ENCODE results near the gene TMEM176A. TPM values are rescaled to one million over a fixed set of nuclear protein-coding genes. Genes with fewer than 3 reads are reported as not detected.

TMEM176A gene
- total RNA-seq, 1 donor from 2014 or later = not detected

DNA sequence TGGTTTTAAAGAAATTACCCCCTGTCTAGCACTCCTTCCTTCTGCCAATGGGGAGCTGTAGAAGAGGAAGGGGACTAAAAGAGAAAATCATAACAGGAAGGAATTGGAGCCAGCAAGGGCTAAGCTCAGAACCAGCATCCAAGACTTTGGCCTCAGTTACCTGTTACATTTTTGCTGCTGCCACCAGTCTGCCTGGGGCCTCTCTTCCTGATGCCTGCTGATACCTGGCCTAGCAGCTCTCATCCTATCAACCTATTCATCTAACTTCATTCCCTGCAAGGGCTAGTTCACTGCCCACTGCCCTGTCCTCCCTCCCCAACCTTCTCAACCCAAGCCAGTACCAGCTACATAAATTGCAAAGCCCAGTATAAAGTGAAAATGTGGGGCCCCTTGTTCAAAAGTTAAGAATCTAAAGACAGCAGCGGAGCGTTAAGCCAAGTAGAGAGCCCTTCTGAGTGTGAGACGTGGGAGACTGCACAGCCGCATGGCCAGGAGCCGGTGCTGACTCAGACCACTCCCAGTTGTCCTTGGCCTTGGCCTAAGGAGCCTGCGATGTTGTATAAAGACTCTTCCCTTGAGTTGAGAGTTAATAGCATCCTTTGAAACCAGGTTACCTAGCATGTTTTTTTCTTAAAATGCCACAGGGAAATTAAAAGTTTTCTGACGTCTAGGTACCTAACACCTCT lies 38.5 kb downstream of the TMEM176A start:
- Histone ChIP-seq H3K4me2 (ENCODE audit: low read length) (no peak overlapping the region), H3K36me3 (ENCODE audit: insufficient read depth, low read length) (no peaks in the 10 kb centered on the region), H3K4me1 (ENCODE audit: insufficient read depth, low read length) (no peaks in the 10 kb centered on the region), H2AFZ (ENCODE audit: low read depth, low read length) (no peak overlapping the region), H4K20me1 (ENCODE audit: insufficient read depth, low read length) (no peaks in the 10 kb centered on the region), H3K27me3 (ENCODE audit: insufficient read depth, low read length) (no peaks in the 10 kb centered on the region), H3K4me3 (ENCODE audit: insufficient read depth, low read depth, low read length) (no peak overlapping the region), H3K9ac (ENCODE audit: low read length) (no peak overlapping the region), H3K79me2 (ENCODE audit: insufficient read depth, low read length) (no peaks in the 10 kb centered on the region), H3K9me3 (ENCODE audit: insufficient read depth, low read depth, low read length) (peaks cover 4% of the 10 kb centered on the region), H3K27ac (ENCODE audit: low read depth, low read length) (no peak overlapping the region)
- Mint-ChIP-seq H3K4me1 (ENCODE audit: low read depth, unreplicated experiment) (peaks cover 4% of the 10 kb centered on the region), H3K27ac (ENCODE audit: unreplicated experiment) (no peak overlapping the region), H3K4me3 (ENCODE audit: unreplicated experiment) (no peak overlapping the region), H3K9me3 (ENCODE audit: unreplicated experiment) (no peaks in the 10 kb centered on the region), H3K36me3 (ENCODE audit: low read depth, unreplicated experiment) (no peaks in the 10 kb centered on the region), H3K27me3 (ENCODE audit: low read depth, unreplicated experiment) (peaks cover 6% of the 10 kb centered on the region)
- FAIRE-seq (no peak), DNase-seq (ENCODE audit: low read depth) (no peak)
- no peak for TF ChIP-seq EZH2 (IDR thresholded peaks at IDR 0.05; ENCODE audit: insufficient read depth, low read length)

DNA sequence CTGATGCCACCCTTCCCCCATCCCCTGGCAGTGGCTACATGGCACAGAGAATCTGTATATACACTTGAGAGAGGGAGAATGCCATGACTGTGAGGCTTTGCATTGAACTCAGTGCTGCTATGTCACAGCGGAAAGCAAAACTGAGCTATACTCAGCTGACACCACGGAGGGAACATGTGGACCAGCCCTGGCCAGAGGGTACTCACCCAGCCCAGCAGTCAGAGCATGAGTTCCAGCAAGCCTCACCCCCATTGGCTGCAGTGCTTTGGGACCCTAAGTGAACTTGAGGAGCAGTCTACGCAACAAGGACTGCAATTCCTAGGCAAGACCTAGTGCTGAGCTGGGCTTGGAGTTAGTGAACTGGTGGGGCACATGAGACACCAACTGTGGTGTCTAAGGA lies 41.4 kb downstream of the TMEM176A start:
- H3K36me3 Mint-ChIP-seq (ENCODE audit: low read depth, unreplicated experiment) = no peaks in the 10 kb centered on the region
- Histone ChIP-seq H3K27ac (ENCODE audit: low read depth, low read length) (no peak overlapping the region), H3K9me3 (ENCODE audit: insufficient read depth, low read depth, low read length) (no peaks in the 10 kb centered on the region), H3K4me1 (ENCODE audit: insufficient read depth, low read length) (no peaks in the 10 kb centered on the region), H3K36me3 (ENCODE audit: insufficient read depth, low read length) (no peaks in the 10 kb centered on the region), H3K4me2 (ENCODE audit: low read length) (no peak overlapping the region), H3K4me3 (ENCODE audit: insufficient read depth, low read depth, low read length) (no peak overlapping the region), H3K9ac (ENCODE audit: low read length) (no peak overlapping the region), H2AFZ (ENCODE audit: low read depth, low read length) (no peak overlapping the region), H4K20me1 (ENCODE audit: insufficient read depth, low read length) (no peaks in the 10 kb centered on the region), H3K27me3 (ENCODE audit: insufficient read depth, low read length) (no peaks in the 10 kb centered on the region), H3K79me2 (ENCODE audit: insufficient read depth, low read length) (no peaks in the 10 kb centered on the region)
- H3K9me3 Mint-ChIP-seq (ENCODE audit: unreplicated experiment) = no peaks in the 10 kb centered on the region
- peaks cover 6% of the 10 kb centered on the region for H3K27me3 Mint-ChIP-seq (ENCODE audit: low read depth, unreplicated experiment)
- H3K4me3 Mint-ChIP-seq (ENCODE audit: unreplicated experiment) = no peak overlapping the region
- TF ChIP-seq, protein P1, sequence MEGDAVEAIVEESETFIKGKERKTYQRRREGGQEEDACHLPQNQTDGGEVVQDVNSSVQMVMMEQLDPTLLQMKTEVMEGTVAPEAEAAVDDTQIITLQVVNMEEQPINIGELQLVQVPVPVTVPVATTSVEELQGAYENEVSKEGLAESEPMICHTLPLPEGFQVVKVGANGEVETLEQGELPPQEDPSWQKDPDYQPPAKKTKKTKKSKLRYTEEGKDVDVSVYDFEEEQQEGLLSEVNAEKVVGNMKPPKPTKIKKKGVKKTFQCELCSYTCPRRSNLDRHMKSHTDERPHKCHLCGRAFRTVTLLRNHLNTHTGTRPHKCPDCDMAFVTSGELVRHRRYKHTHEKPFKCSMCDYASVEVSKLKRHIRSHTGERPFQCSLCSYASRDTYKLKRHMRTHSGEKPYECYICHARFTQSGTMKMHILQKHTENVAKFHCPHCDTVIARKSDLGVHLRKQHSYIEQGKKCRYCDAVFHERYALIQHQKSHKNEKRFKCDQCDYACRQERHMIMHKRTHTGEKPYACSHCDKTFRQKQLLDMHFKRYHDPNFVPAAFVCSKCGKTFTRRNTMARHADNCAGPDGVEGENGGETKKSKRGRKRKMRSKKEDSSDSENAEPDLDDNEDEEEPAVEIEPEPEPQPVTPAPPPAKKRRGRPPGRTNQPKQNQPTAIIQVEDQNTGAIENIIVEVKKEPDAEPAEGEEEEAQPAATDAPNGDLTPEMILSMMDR (IDR thresholded peaks at IDR 0.05; ENCODE audit: insufficient read depth, low read depth, low read length) = no peak
- no peak for TF ChIP-seq EZH2 (IDR thresholded peaks at IDR 0.05; ENCODE audit: insufficient read depth, low read length)
- H3K4me1 Mint-ChIP-seq (ENCODE audit: low read depth, unreplicated experiment) = peaks cover 21% of the 10 kb centered on the region
- no peak overlapping the region for H3K27ac Mint-ChIP-seq (ENCODE audit: unreplicated experiment)
- DNase-seq (ENCODE audit: low read depth) (no peak), FAIRE-seq (no peak)

DNA sequence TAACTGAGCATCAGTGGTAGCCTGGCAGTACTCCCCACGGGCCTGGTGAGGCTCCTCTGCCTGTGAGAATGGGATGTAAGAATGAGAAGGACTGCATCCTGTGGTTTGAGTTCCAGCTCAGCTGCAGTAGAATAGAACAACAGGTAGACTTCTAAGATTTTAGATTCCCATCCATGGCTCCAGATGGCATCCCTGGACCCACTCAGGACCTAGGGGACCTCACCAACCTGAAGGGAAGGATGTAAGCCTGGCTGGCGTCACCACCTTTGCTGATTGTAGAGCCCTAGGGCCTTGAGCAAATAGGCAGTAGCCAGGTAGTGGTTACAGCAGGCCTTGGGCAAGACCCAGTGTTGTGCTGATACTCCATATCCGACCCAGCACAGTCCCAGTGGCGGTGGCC lies 42.1 kb downstream of the TMEM176A start:
- Histone ChIP-seq H3K27ac (ENCODE audit: low read depth, low read length) (no peak overlapping the region), H3K9me3 (ENCODE audit: insufficient read depth, low read depth, low read length) (no peaks in the 10 kb centered on the region), H3K4me3 (ENCODE audit: insufficient read depth, low read depth, low read length) (no peak overlapping the region), H3K79me2 (ENCODE audit: insufficient read depth, low read length) (no peaks in the 10 kb centered on the region), H4K20me1 (ENCODE audit: insufficient read depth, low read length) (no peaks in the 10 kb centered on the region), H3K9ac (ENCODE audit: low read length) (no peak overlapping the region), H2AFZ (ENCODE audit: low read depth, low read length) (no peak overlapping the region), H3K4me1 (ENCODE audit: insufficient read depth, low read length) (no peaks in the 10 kb centered on the region), H3K27me3 (ENCODE audit: insufficient read depth, low read length) (no peaks in the 10 kb centered on the region), H3K4me2 (ENCODE audit: low read length) (no peak overlapping the region), H3K36me3 (ENCODE audit: insufficient read depth, low read length) (no peaks in the 10 kb centered on the region)
- H3K4me1 Mint-ChIP-seq (ENCODE audit: low read depth, unreplicated experiment) = peaks cover 21% of the 10 kb centered on the region
- peaks cover 11% of the 10 kb centered on the region for H3K27me3 Mint-ChIP-seq (ENCODE audit: low read depth, unreplicated experiment)
- H3K4me3 Mint-ChIP-seq (ENCODE audit: unreplicated experiment) = no peak overlapping the region
- no peaks in the 10 kb centered on the region for H3K9me3 Mint-ChIP-seq (ENCODE audit: unreplicated experiment)
- DNase-seq (ENCODE audit: low read depth) = no peak
- TF ChIP-seq, protein P1 (IDR thresholded peaks at IDR 0.05; ENCODE audit: insufficient read depth, low read depth, low read length) = no peak
- TF ChIP-seq EZH2 (IDR thresholded peaks at IDR 0.05; ENCODE audit: insufficient read depth, low read length) = no peak
- H3K36me3 Mint-ChIP-seq (ENCODE audit: low read depth, unreplicated experiment) = no peaks in the 10 kb centered on the region
- no peak for FAIRE-seq
- H3K27ac Mint-ChIP-seq (ENCODE audit: unreplicated experiment) = no peak overlapping the region

Measured in astrocyte (in vitro differentiated cells and primary cell).